ENCODE results near the gene MAGI3.

MAGI3 gene

GRCh38 chr1:113389953-113390834 lies at the start of gene MAGI3:
MAGI3 (plus strand) TSS chr1:113390515; CDS start chr1:113391034, 519 bp downstream.
- peak; percentile 95 for DNase-seq (ENCODE audit: low spot score)

GRCh38 chr1:113353580-113353979 lies 36.7 kb upstream of the MAGI3 start:
- no peak for DNase-seq (ENCODE audit: low spot score)

- DNase-seq (ENCODE audit: low spot score) = no peak
Measured at GRCh38 chr1:113363935-113364334, 26.4 kb upstream of the MAGI3 start.

- DNase-seq (ENCODE audit: low spot score) = no peak
Measured at GRCh38 chr1:113369040-113369439, 21.3 kb upstream of the MAGI3 start.

- no peak for DNase-seq (ENCODE audit: low spot score)
Measured at GRCh38 chr1:113369699-113370098, 20.6 kb upstream of the MAGI3 start.

- no peak for DNase-seq (ENCODE audit: low spot score)
Measured at GRCh38 chr1:113370868-113371267, 19.4 kb upstream of the MAGI3 start.

- no peak for DNase-seq (ENCODE audit: low spot score)
Measured at GRCh38 chr1:113372546-113372945, 17.8 kb upstream of the MAGI3 start.

GRCh38 chr1:113373644-113374043 lies 16.7 kb upstream of the MAGI3 start:
- no peak for DNase-seq (ENCODE audit: low spot score)

- DNase-seq (ENCODE audit: low spot score) = no peak
Measured at GRCh38 chr1:113375878-113376277, 14.4 kb upstream of the MAGI3 start.

GRCh38 chr1:113380075-113380474 lies 10.2 kb upstream of the MAGI3 start:
- DNase-seq (ENCODE audit: low spot score) = no peak

- no peak for DNase-seq (ENCODE audit: low spot score)
Measured at GRCh38 chr1:113388017-113388620, 2.2 kb upstream of the MAGI3 start.

GRCh38 chr1:113388621-113389358 lies 1.5 kb upstream of the MAGI3 start:
- DNase-seq (ENCODE audit: low spot score) = no peak

- no peak for DNase-seq (ENCODE audit: low spot score)
Measured at GRCh38 chr1:113389359-113389952, 859 bp upstream of the MAGI3 start.

GRCh38 chr1:113390871-113391648 lies 745 bp downstream of the MAGI3 start:
- DNase-seq (ENCODE audit: low spot score) = peak; percentile 7

GRCh38 chr1:113391649-113392271 lies 1.4 kb downstream of the MAGI3 start:
- DNase-seq (ENCODE audit: low spot score) = no peak

GRCh38 chr1:113392541-113393128 lies 2.3 kb downstream of the MAGI3 start:
- no peak for DNase-seq (ENCODE audit: low spot score)

- no peak for DNase-seq (ENCODE audit: low spot score)
Measured at GRCh38 chr1:113394043-113394862, 3.9 kb downstream of the MAGI3 start.

- DNase-seq (ENCODE audit: low spot score) = no peak
Measured at GRCh38 chr1:113394863-113395259, 4.5 kb downstream of the MAGI3 start.

GRCh38 chr1:113396102-113396501 lies 5.8 kb downstream of the MAGI3 start:
- no peak for DNase-seq (ENCODE audit: low spot score)

- peak; percentile 49 for DNase-seq (ENCODE audit: low spot score)
Measured at GRCh38 chr1:113396585-113396984, 6.3 kb downstream of the MAGI3 start.
